GM12878 (cell line): Measurements from ENCODE around the gene FTSJ1. TPM values are rescaled to one million over a fixed set of nuclear protein-coding genes. Genes with fewer than 3 reads are reported as not detected.

ENCODE experiments used
- ATAC-seq: fragments of 200-7000 bp; cut with Tn5 transposase; 3 replicates; pipeline ENCODE4 v1.9.1; 2020; ENCODE audit warnings: mild to moderate bottlenecking, moderate library complexity
- BruUV-seq: library from RNA; stranded (reverse); fragments of 400-500 nt; replicated peaks from 2 replicates; lab custom pipeline; 2021; lab: Mats Ljungman, UMichigan
- CTCF ChIA-PET: fragments of 300-600 bp; sonication (Branson Sonifier 250); formaldehyde crosslinking; extraction: SDS; loops from one replicate; lab custom pipeline; 2021; ENCODE audit warnings: inconsistent platforms; lab: Yijun Ruan, JAX
- POLR2A ChIA-PET: fragments of 350-600 bp; formaldehyde crosslinking; extraction: SDS; loops from one replicate; lab custom pipeline; 2021; ENCODE audit warnings: inconsistent platforms; lab: Charles Lee
- RAD21 ChIA-PET: fragments of 300-600 bp; sonication (Branson Sonifier 250); formaldehyde crosslinking; loops from one replicate; lab custom pipeline; 2023; ENCODE audit warnings: antibody characterized with exemption; ENCODE audit not compliant: unreplicated experiment; lab: Charles Lee
- SMC1A ChIA-PET: fragments of 300-600 bp; sonication (Branson Sonifier 250); formaldehyde crosslinking; loops from one replicate; lab custom pipeline; 2023; ENCODE audit not compliant: unreplicated experiment, uncharacterized antibody; lab: Charles Lee
- DNase-seq: peaks from one replicate; pipeline ENCODE4 v3.0.0-alpha.2; 2011; ENCODE audit warnings: low read depth, low spot score
- FAIRE-seq: peaks from 3 replicates; lab custom pipeline; 2011; peaks lifted over from hg19 to GRCh38; lab: Jason Lieb, UNC
- H2AFZ ChIP-seq: 2 replicates; pipeline ENCODE4 v1.6.0; 2011; ENCODE audit warnings: low read depth, low read length, control low read depth; ENCODE audit not compliant: control insufficient read depth
- H3K27ac ChIP-seq: 2 replicates; pipeline ENCODE4 v1.5.1; 2011; ENCODE audit warnings: control low read depth; ENCODE audit not compliant: control insufficient read depth, insufficient read depth
- H3K27me3 ChIP-seq, 2 experiments: replicated peaks in 1 of 2; 2 replicates each; pipeline versions ENCODE4 v1.6.0 to v1.6.1; 2011; ENCODE audit warnings: low read length in 1 of 2; ENCODE audit not compliant: control insufficient read depth in 2 of 2, insufficient read depth in 2 of 2
- H3K36me3 ChIP-seq, 2 experiments: 2 replicates each; pipeline ENCODE4 v1.5.1; 2011; ENCODE audit warnings: low read length in 1 of 2; ENCODE audit not compliant: control insufficient read depth in 2 of 2, insufficient read depth in 2 of 2
- H3K4me1 ChIP-seq: 2 replicates; pipeline ENCODE4 v1.6.1; 2011; ENCODE audit warnings: mild to moderate bottlenecking, low read length, moderate library complexity, mixed read lengths; ENCODE audit not compliant: control insufficient read depth, insufficient read depth
- H3K4me2 ChIP-seq: 2 replicates; pipeline ENCODE4 v1.6.0; 2011; ENCODE audit warnings: control low read depth; ENCODE audit not compliant: control insufficient read depth, insufficient read depth
- H3K4me3 ChIP-seq: fragments of 200-600 bp; sonication (generic); 2 replicates; pipeline ENCODE4 v1.5.1; 2016
- H3K79me2 ChIP-seq: 2 replicates; pipeline ENCODE4 v1.6.0; 2011; ENCODE audit warnings: low read length; ENCODE audit not compliant: control insufficient read depth, insufficient read depth
- H3K9ac ChIP-seq: 2 replicates; pipeline ENCODE4 v1.8.0; 2011; ENCODE audit warnings: low read length, control low read depth, mixed read lengths; ENCODE audit not compliant: control insufficient read depth, insufficient read depth
- H3K9me3 ChIP-seq: replicated peaks from 3 replicates; pipeline ENCODE4 v1.5.1; 2011; ENCODE audit warnings: mild to moderate bottlenecking, low read length; ENCODE audit not compliant: control insufficient read depth, insufficient read depth
- H4K20me1 ChIP-seq: 2 replicates; pipeline ENCODE4 v1.6.0; 2011; ENCODE audit not compliant: control insufficient read depth, insufficient read depth
- ASH2L ChIP-seq: fragments of 300-600, 200-600 bp; sonication (generic); IDR thresholded peaks from 2 replicates; pipeline ENCODE4 v1.6.1; 2017; ENCODE audit warnings: low read depth, mild to moderate bottlenecking, borderline replicate concordance
- ATF7 ChIP-seq: fragments of 450-650 bp; IDR thresholded peaks from 2 replicates; pipeline ENCODE4 v1.6.1; 2016; ENCODE audit warnings: low read depth, mild to moderate bottlenecking
- BACH1 ChIP-seq: fragments of 450-650 bp; IDR thresholded peaks from 2 replicates; pipeline ENCODE4 v1.6.1; 2017; ENCODE audit warnings: mild to moderate bottlenecking, borderline replicate concordance
- CHD2 ChIP-seq: IDR thresholded peaks from 2 replicates; pipeline ENCODE4 v1.6.1; 2011; ENCODE audit warnings: low read depth, low read length, improper control_type of control experiment, borderline replicate concordance
- CREB1 ChIP-seq: IDR thresholded peaks from 2 replicates; pipeline ENCODE4 v1.6.1; 2012; ENCODE audit warnings: low read depth, mild to moderate bottlenecking, inconsistent platforms
- E2F8 ChIP-seq: fragments of 450-650 bp; IDR thresholded peaks from 2 replicates; pipeline ENCODE4 v1.6.1; 2018; ENCODE audit warnings: mild to moderate bottlenecking, low read depth, moderate library complexity; ENCODE audit not compliant: partially characterized antibody
- EGR1 ChIP-seq, 2 experiments: IDR thresholded peaks; 1 replicate in 1 of 2; 2 replicates in 1 of 2; pipeline ENCODE4 v1.6.1; 2011 to 2012; ENCODE audit warnings: low read depth in 2 of 2, low read length in 2 of 2, borderline replicate concordance in 1 of 2, mild to moderate bottlenecking in 1 of 2, moderate library complexity in 1 of 2
- GABPA ChIP-seq: IDR thresholded peaks from 2 replicates; pipeline ENCODE4 v1.6.1; 2014; ENCODE audit warnings: antibody characterized with exemption, low read depth, mild to moderate bottlenecking, inconsistent platforms
- MYC ChIP-seq: IDR thresholded peaks from 2 replicates; pipeline ENCODE4 v1.6.1; 2011; ENCODE audit warnings: mild to moderate bottlenecking, low read length, moderate library complexity, inconsistent platforms; ENCODE audit not compliant: insufficient read depth, insufficient replicate concordance, insufficient read length, severe bottlenecking
- NFIC ChIP-seq: IDR thresholded peaks from 2 replicates; pipeline ENCODE4 v1.6.1; 2012; ENCODE audit warnings: low read depth, mild to moderate bottlenecking, inconsistent platforms, low read length, moderate library complexity
- NR2C1 ChIP-seq: fragments of 450-650 bp; IDR thresholded peaks from 2 replicates; pipeline ENCODE4 v1.6.1; 2017; ENCODE audit warnings: antibody characterized with exemption, mild to moderate bottlenecking, moderate library complexity
- POLR2A ChIP-seq: IDR thresholded peaks from 2 replicates; pipeline ENCODE4 v1.6.1; 2011; ENCODE audit warnings: low read depth, mild to moderate bottlenecking, low read length
- RUNX3 ChIP-seq: IDR thresholded peaks from 2 replicates; pipeline ENCODE4 v1.6.1; 2012; ENCODE audit warnings: low read length, inconsistent platforms
- SUPT20H ChIP-seq: IDR thresholded peaks from 2 replicates; pipeline ENCODE4 v1.6.1; 2011; ENCODE audit warnings: low read depth, mild to moderate bottlenecking, low read length, moderate library complexity, borderline replicate concordance; ENCODE audit not compliant: control insufficient read depth
- ZBTB11 ChIP-seq: fragments of 450-650 bp; formaldehyde crosslinking; IDR thresholded peaks from 2 replicates; pipeline ENCODE4 v1.5.0; 2022; ENCODE audit warnings: mild to moderate bottlenecking, missing genetic modification characterization
- ZNF384 ChIP-seq: IDR thresholded peaks from 2 replicates; pipeline ENCODE4 v1.6.1; 2012; ENCODE audit warnings: low read depth, mild to moderate bottlenecking, low read length, improper control_type of control experiment, borderline replicate concordance
- WGBS: methylation state at CpG from one replicate; pipeline ENCODE4 v1.1.6; 2016; ENCODE audit warnings: low lambda C conversion rate; ENCODE audit not compliant: insufficient replicate concordance, insufficient coverage; ENCODE audit errors: missing lambda C conversion rate; 5-methylcytosine and 5-hydroxymethylcytosine counted together
- in situ Hi-C: fragments of 300-500 bp; cut with MboI; formaldehyde crosslinking; loops from 9 replicates; pipeline ENCODE4 v1.14.3; 2018; ENCODE audit warnings: mixed read lengths
- intact Hi-C: fragments of 100-400 bp; cut with micrococcal nuclease; formaldehyde crosslinking; loops from one replicate; pipeline ENCODE4 v1.14.2; 2022; ENCODE audit not compliant: unreplicated experiment
- polyA plus RNA-seq, 11 experiments: library from polyadenylated mRNA; depleted of rRNA in 4 of 11; unstranded in 6 of 11; stranded (reverse) in 5 of 11; fragments of >200 nt; fragmentation: Nextera tagmentation in 4 of 11; fragmentation: Illumina TruSeq in 1 of 11; extraction: Ambion mirVana in 4 of 11; extraction: Trizol in 1 of 11; gene quantifications; 1 replicate in 1 of 11; 2 replicates in 10 of 11; pipeline versions ENCODE4 v1.2.1 to v1.2.3, GENCODE V29; 2011 to 2016; ENCODE audit warnings: inconsistent platforms in 2 of 11, missing spikeins in 2 of 11, low read depth in 1 of 11
- total RNA-seq, 4 experiments: library from RNA; depleted of rRNA in 3 of 4; stranded (reverse); fragments of >200 nt in 3 of 4; fragmentation: Illumina TruSeq in 1 of 4; extraction: Trizol in 1 of 4; gene quantifications; 2 replicates each; pipeline versions ENCODE4 v1.2.1 to v1.2.3, GENCODE V29; 2013 to 2021

The FTSJ1 gene
- total and polyA plus RNA-seq, 10 of the 15 experiments (the other 5 are each of a cell fraction or from before 2014, with no cell fraction given), result 8.8 to 87.8 (median 57.9) TPM

- FAIRE-seq (peak; percentile 94), DNase-seq (peak; percentile 33), ATAC-seq (peak; percentile 97)
- RAD21 ChIA-PET, result interaction anchor here (0.6 to 1.2 kb wide), 4 partner anchors 31 to 1417 kb away, joined by 3 to 4 read pairs (median 4); partner anchors contain the start of gene TBC1D25
- SMC1A ChIA-PET, result interaction anchor here (0.9 to 1.9 kb wide), 5 partner anchors 14 to 87 kb away, joined by 3 to 7 read pairs (median 4); partner anchors contain the start of gene TBC1D25
- Histone ChIP-seq H4K20me1 (no peaks in the 10 kb centered on the region), H3K27ac (peak within 1 kb of the TSS; percentile 77), H3K9me3 (no peaks in the 10 kb centered on the region), H3K4me1 (no peaks in the 10 kb centered on the region; the same call in 1 of the 2 replicates), H3K4me2 (peak within 1 kb of the TSS; percentile 68), H3K27me3 (no peaks in the 10 kb centered on the region), H3K9ac (peak within 1 kb of the TSS; percentile 61), H2AFZ (peak within 1 kb of the TSS; percentile 59), H3K36me3 (no peaks in the 10 kb centered on the region), H3K4me3 (peak within 1 kb of the TSS; percentile 79), H3K79me2 (no peaks in the 10 kb centered on the region)
- CTCF ChIA-PET, result interaction anchor here (1.5 kb wide), 2 partner anchors 31 to 34 kb away, joined by 3 to 4 read pairs; partner anchors contain the start of gene TBC1D25
- intact Hi-C loops, result loop anchor here (1.0 to 2.0 kb wide), 2 partner anchors 13 to 32 kb away; partner anchors contain the start of genes EBP and FTSJ1
- in situ Hi-C loops, result no loop called here
- POLR2A ChIA-PET, result interaction anchor here (0.5 to 1.2 kb wide), 7 partner anchors 14 to 450 kb away, joined by 3 to 8 read pairs (median 3); partner anchors contain the start of genes FTSJ1 and TBC1D25
- TSS peak; percentile 97 for BruUV-seq
- WGBS, result 26% methylated on average over 35 of the region's 65 CpGs
- TF ChIP-seq NR2C1 (no peak), EGR1 (IDR thresholded peaks at IDR 0.05; ENCODE audit: borderline replicate concordance in 1 of 2, low read depth in 2 of 2, low read length in 2 of 2) (peak in 1 of 2 experiments; percentile 74; a peak in 2 of 3 replicates), MYC (no peak), BACH1 (peak; percentile 39; the same call in 1 of the 2 replicates), ASH2L (no peak), GABPA (0 out of 2 replicates have a peak, but pooled peaks have one; percentile 48), CREB1 (peak; percentile 36; the same call in 1 of the 2 replicates), ZBTB11 (CRISPR knock-in tag) (peak; percentile 77), CHD2 (0 out of 2 replicates have a peak, but pooled peaks have one; percentile 21), RUNX3 (peak; percentile 35; the same call in 1 of the 2 replicates), SUPT20H (no peak), E2F8 (no peak), POLR2A (peak; percentile 90), ATF7 (peak; percentile 35; the same call in 1 of the 2 replicates), NFIC (no peak), ZNF384 (no peak)
These were observed 32.6 kb downstream of the FTSJ1 start, which contains the start of gene PORCN for GRCh38 chrX:48508400-48509244. TSS of gene PORCN (plus strand) at chrX:48508992. CDS start at chrX:48509821, 829 bp downstream.
